GM19099 (cell line): Measurements from ENCODE around the gene SLC9A3.

Experiments used
- POLR2A ChIP-seq: IDR thresholded peaks from 3 replicates; pipeline ENCODE4 v1.6.1; 2011; ENCODE audit warnings: low read depth; ENCODE audit not compliant: insufficient read length; ENCODE audit errors: extremely low read depth

SLC9A3 gene

DNA sequence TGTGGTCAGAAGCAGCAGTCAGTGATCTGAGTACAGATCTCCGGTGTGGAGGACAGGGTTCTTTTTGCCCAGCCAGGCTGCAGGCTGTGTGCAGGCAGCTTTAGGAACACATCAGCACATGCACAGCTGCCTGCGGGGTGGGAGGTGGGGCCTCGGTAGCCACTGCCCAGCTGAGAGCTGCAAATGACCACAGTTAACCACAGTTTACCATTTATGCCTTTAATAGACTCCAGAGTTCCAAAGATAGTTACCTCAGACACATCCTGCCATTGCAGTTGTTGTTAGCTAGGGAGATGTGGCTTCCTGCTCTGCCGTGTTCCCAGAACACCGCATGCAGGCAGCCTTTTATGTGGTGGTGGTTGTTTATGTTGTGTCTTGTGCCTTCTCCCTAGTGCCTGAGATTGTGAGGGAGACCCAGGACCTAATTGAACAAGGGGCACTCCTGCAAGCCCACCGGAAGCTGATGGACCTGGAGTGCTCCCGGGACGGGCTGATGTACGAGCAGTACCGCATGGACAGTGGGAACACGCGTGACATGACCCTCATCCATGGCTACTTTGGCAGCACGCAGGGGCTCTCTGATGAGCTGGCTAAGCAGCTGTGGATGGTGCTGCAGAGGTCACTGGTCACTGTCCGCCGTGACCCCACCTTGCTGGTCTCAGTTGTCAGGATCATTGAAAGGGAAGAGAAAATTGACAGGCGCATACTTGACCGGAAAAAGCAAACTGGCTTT lies 71.1 kb downstream of the SLC9A3 start:
- TF ChIP-seq POLR2A: no peak

- no peak for TF ChIP-seq POLR2A
These were observed 72.4 kb downstream of the SLC9A3 start for GRCh38 chr5:451587-452458.

DNA sequence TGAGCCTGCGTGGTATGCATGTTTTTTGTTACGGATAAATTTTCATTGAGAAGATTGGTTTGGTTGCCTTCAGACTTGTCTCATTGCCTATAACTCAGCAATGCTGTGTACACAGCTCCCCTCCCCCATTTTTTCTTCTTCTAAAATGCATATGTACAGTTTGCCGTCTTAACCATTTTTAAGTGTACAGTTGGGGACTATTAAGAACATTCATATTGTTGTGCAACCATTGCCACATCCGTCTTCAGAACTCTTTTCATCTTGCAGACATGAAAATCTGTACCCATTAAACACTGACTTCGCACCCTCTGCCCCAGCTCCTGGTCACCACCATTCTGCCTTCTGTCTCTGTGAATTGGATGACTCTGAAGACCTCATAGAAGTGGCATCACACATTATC lies 75.1 kb downstream of the SLC9A3 start:
- TF ChIP-seq POLR2A: no peak

DNA sequence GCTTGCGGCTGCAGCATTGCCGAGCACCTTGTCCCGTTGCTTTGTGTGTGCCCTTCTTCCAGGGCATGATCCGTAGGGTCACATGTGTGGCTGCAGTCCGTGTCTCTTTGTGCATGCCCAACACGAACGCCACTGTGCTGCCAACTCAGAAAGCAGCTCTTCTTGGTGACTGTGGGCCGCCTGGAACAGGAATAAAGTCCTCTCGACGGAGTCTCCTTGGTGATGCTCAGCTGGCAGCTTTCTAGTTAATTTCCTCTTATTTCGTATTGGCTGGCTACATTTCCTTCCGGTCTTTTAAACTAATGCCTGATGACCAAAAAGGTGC lies 75.5 kb downstream of the SLC9A3 start:
- TF ChIP-seq POLR2A: no peak

GRCh38 chr5:448061-448765 lies 76.0 kb downstream of the SLC9A3 start:
- TF ChIP-seq POLR2A: no peak

- TF ChIP-seq POLR2A: no peak
These were observed 76.7 kb downstream of the SLC9A3 start for GRCh38 chr5:447501-447900.

- no peak for TF ChIP-seq POLR2A
These were observed 77.4 kb downstream of the SLC9A3 start for GRCh38 chr5:446883-447263.

GRCh38 chr5:446066-446882 lies 78.0 kb downstream of the SLC9A3 start:
- TF ChIP-seq POLR2A: no peak

- TF ChIP-seq POLR2A: no peak
These were observed 78.7 kb downstream of the SLC9A3 start for GRCh38 chr5:445591-445990.

DNA sequence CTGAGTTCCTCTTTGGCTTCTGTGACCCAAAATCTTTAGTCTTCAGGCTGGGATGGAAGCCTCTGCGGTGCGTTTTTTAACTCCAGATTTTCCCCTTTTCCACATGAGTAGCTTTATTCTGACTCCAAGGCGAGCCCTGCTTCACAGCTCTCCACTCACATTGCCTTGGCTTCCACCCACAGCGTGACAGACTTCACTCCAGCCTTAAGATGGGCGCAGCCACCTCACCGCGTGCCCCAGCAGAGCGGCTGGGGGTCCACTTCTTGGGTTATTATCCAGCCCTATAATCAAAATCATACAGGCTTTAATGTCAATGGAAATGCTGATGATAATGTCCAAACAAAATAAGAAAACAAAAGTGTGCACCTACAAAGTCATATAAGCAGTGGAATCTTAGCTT lies 80.0 kb downstream of the SLC9A3 start:
- no peak for TF ChIP-seq POLR2A

- TF ChIP-seq POLR2A: no peak
These were observed 80.8 kb downstream of the SLC9A3 start for GRCh38 chr5:443239-444151.

DNA sequence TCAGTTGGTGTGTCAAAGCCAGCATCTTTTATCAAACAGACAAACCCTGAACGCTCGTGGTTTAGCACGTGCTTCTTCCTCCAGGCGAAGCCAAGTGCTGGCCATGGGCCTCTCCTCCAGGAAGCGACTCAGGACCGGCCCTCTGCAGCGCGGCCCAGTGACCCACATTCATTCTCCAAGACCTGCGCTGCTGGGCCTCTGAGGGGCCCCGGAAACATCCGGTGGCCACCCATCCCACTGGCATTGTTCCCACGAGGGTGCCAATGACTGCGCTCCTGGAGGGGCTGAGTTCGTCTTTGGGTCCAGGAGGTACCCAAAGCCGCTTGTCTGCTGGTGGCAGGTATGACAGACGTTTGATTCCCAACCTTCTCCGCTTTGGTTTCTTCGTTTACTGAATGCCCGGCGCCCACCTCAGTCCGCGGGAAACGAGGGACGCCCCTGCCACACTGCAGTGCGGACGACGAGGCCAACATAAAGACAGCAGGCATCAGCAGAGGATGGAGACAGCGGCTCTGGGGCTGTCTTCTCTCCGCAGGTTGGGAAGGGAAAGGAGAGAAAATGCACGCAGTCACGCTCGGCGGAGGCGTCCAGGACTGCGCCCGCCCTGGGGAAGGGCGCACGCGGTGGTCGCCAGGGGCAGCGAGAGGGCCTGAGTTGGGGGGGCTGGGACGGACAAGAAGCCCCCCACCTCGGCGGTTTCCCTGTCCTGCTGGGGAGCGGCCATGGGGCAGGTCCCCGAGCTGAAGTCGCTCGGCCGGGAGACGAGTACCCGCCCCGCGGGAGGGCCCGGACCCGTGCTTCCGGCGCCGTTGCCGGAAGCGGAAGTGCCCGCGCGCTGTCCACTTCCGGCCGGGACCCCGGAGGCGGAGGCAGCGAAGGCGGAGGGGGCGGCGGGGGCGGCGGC lies 81.7 kb downstream of the SLC9A3 start, which contains the start of gene EXOC3:
TSS of gene EXOC3 (plus strand) at position 842 of the 904 bp plus-strand sequence. CDS start 3,030 bp downstream, outside the sequence.
- TF ChIP-seq POLR2A: peak; percentile 85

- TF ChIP-seq POLR2A: no peak
These were observed 82.3 kb downstream of the SLC9A3 start for GRCh38 chr5:441996-442334.
